B cell (primary cell): ENCODE measurements around the gene TSPAN9. TPM values are rescaled to one million over a fixed set of nuclear protein-coding genes. Genes with fewer than 3 reads are reported as not detected.

Source experiments
- ATAC-seq: fragments of 200-7000 bp; cut with Tn5 transposase; one replicate; pipeline ENCODE4 v1.10.0; 2021; ENCODE audit warnings: low read depth, mild to moderate bottlenecking, moderate number of reproducible peaks, moderate library complexity
- CTCF ChIA-PET: fragments of 350-600 bp; sonication (Branson Sonifier 250); formaldehyde crosslinking; loops from one replicate; lab custom pipeline; 2021; ENCODE audit warnings: antibody characterized with exemption, inconsistent platforms; lab: Charles Lee
- POLR2A ChIA-PET: fragments of 350-600 bp; sonication (Branson Sonifier 250); formaldehyde crosslinking; loops from one replicate; lab custom pipeline; 2021; ENCODE audit warnings: antibody characterized with exemption; lab: Charles Lee
- DNase-seq: peaks from one replicate; pipeline ENCODE4 v3.0.0; 2013
- H2AFZ ChIP-seq: 2 replicates; pipeline ENCODE4 v1.6.1; 2012; ENCODE audit warnings: mild to moderate bottlenecking, low read depth, low read length; ENCODE audit not compliant: insufficient read depth, poor library complexity, severe bottlenecking
- H3K27ac ChIP-seq, 2 donors: 1 replicate in 1 of 2; 2 replicates in 1 of 2; pipeline ENCODE4 v1.5.1; 2012 to 2013; ENCODE audit warnings: low read length in 2 of 2, mild to moderate bottlenecking in 2 of 2, moderate library complexity in 1 of 2
- H3K27me3 ChIP-seq, 4 experiments: fragments of 200-600 bp in 1 of 4; sonication (generic) in 1 of 4; replicated peaks in 1 of 4; 1 replicate in 2 of 4; 2 replicates in 2 of 4; pipeline versions ENCODE4 v1.6.1 to v1.7.0; 2013 to 2016; ENCODE audit warnings: low read length in 3 of 4, mild to moderate bottlenecking in 2 of 4, mixed read lengths in 1 of 4, moderate library complexity in 1 of 4; ENCODE audit not compliant: insufficient read depth in 4 of 4, control insufficient read depth in 3 of 4; ENCODE audit errors: control extremely low read depth in 1 of 4
- H3K36me3 ChIP-seq, 2 experiments: replicated peaks in 1 of 2; 1 replicate in 1 of 2; 2 replicates in 1 of 2; pipeline versions ENCODE4 v1.6.1 to v1.7.1; 2013; ENCODE audit warnings: low read length in 1 of 2; ENCODE audit not compliant: insufficient read depth in 2 of 2, control insufficient read depth in 1 of 2; ENCODE audit errors: control extremely low read depth in 1 of 2, extremely low read depth in 1 of 2
- H3K4me1 ChIP-seq, 2 donors: fragments of 200-600 bp in 1 of 2; sonication (generic) in 1 of 2; 1 replicate in 1 of 2; 2 replicates in 1 of 2; pipeline versions ENCODE4 v1.5.1 to v1.6.1; 2013 to 2017; ENCODE audit warnings: low read length in 2 of 2; ENCODE audit not compliant: control insufficient read depth in 2 of 2, insufficient read depth in 2 of 2
- H3K4me2 ChIP-seq: replicated peaks from 2 replicates; pipeline ENCODE3; 2012; ENCODE audit warnings: mild to moderate bottlenecking, low read depth, low read length; ENCODE audit not compliant: poor library complexity, severe bottlenecking
- H3K4me3 ChIP-seq, 5 experiments: fragments of 200-600 bp in 1 of 5; sonication (generic) in 1 of 5; 1 replicate in 3 of 5; 2 replicates in 2 of 5; pipeline versions ENCODE4 v1.5.1 to v1.7.0; 2011 to 2016; ENCODE audit warnings: low read length in 4 of 5, mild to moderate bottlenecking in 4 of 5, low read depth in 2 of 5, control low read depth in 1 of 5, moderate library complexity in 1 of 5; ENCODE audit not compliant: insufficient read depth in 1 of 5; ENCODE audit errors: control extremely low read depth in 1 of 5, extremely low read depth in 1 of 5
- H3K79me2 ChIP-seq: fragments of 200-600 bp; sonication (generic); one replicate; pipeline ENCODE4 v1.6.0; 2016; ENCODE audit warnings: low read length; ENCODE audit not compliant: control insufficient read depth, insufficient read depth
- H3K9ac ChIP-seq: fragments of 200-600 bp; sonication (generic); 2 replicates; pipeline ENCODE4 v1.6.1; 2017; ENCODE audit warnings: mild to moderate bottlenecking, low read length, moderate library complexity
- H3K9me3 ChIP-seq, 3 donors: one replicate each; pipeline versions ENCODE4 v1.6.1 to v1.7.1; 2013; ENCODE audit warnings: low read length in 2 of 3; ENCODE audit not compliant: control insufficient read depth in 2 of 3, insufficient read depth in 1 of 3; ENCODE audit errors: control extremely low read depth in 1 of 3
- H4K20me1 ChIP-seq: 2 replicates; pipeline ENCODE4 v1.6.0; 2012; ENCODE audit warnings: mild to moderate bottlenecking, low read length; ENCODE audit not compliant: insufficient read depth, control insufficient read depth, poor library complexity, severe bottlenecking
- H3K27ac Mint-ChIP-seq: one replicate; pipeline ENCODE4 v1.8.0; 2021; ENCODE audit warnings: mixed read lengths
- H3K27me3 Mint-ChIP-seq: one replicate; pipeline ENCODE4 v1.8.0; 2021; ENCODE audit warnings: mixed read lengths
- H3K4me1 Mint-ChIP-seq: one replicate; pipeline ENCODE4 v1.8.0; 2021; ENCODE audit warnings: mixed read lengths
- H3K4me3 Mint-ChIP-seq: one replicate; pipeline ENCODE4 v1.8.0; 2021; ENCODE audit warnings: mixed read lengths
- H3K9me3 Mint-ChIP-seq: one replicate; pipeline ENCODE4 v1.8.0; 2022; ENCODE audit warnings: mixed read lengths; ENCODE audit not compliant: insufficient read depth
- CTCF ChIP-seq: fragments of 200-600 bp; IDR thresholded peaks from one replicate; pipeline ENCODE4 v1.8.0; 2022; ENCODE audit warnings: antibody characterized with exemption, mild to moderate bottlenecking
- EZH2 ChIP-seq: IDR thresholded peaks from 2 replicates; pipeline ENCODE4 v1.6.1; 2012; ENCODE audit warnings: borderline replicate concordance, low read depth, mild to moderate bottlenecking, moderate library complexity, low read length; ENCODE audit not compliant: insufficient read depth, poor library complexity, severe bottlenecking
- WGBS: methylation state at CpG from one replicate; pipeline ENCODE4 v1.1.5; 2013; ENCODE audit warnings: missing lambda C conversion rate; ENCODE audit not compliant: insufficient coverage; 5-methylcytosine and 5-hydroxymethylcytosine counted together
- intact Hi-C: fragments of 100-400 bp; cut with micrococcal nuclease; formaldehyde crosslinking; loops from one replicate; pipeline ENCODE4 v1.10.0; 2022
- polyA plus RNA-seq: library from polyadenylated mRNA; depleted of rRNA; stranded (reverse); fragments of >200 nt; gene quantifications from 2 replicates; pipeline ENCODE4 v1.2.3, GENCODE V29; 2012
- total RNA-seq, 2 donors: library from RNA; stranded (reverse); fragments of 120-200 nt in 1 of 2; gene quantifications; 1 replicate in 1 of 2; 2 replicates in 1 of 2; pipeline versions ENCODE4 v1.2.3 to v1.2.4, GENCODE V29; 2013 to 2022

TSPAN9 gene
- total and polyA plus RNA-seq, 2 donors (not counting 1 experiment from before 2014, with no cell fraction given) = 0.15 to 0.37 TPM

- Histone ChIP-seq H3K79me2 (no peaks in the 10 kb centered on the region), H4K20me1 (no peaks in the 10 kb centered on the region), H3K9me3 (no peaks in the 10 kb centered on the region), H3K27ac (no peak overlapping the region), H3K9ac (no peak overlapping the region), H3K4me2 (no peak overlapping the region), H3K4me1 (no peaks in the 10 kb centered on the region), H3K4me3 (no peak overlapping the region), H3K27me3 (peaks cover 0 to 3% (median 0%) of the 10 kb centered on the region in 4 experiments), H2AFZ (no peak overlapping the region), H3K36me3 (no peaks in the 10 kb centered on the region)
- Mint-ChIP-seq H3K4me1 (no peaks in the 10 kb centered on the region), H3K27me3 (peaks cover 16% of the 10 kb centered on the region), H3K4me3 (no peak overlapping the region), H3K9me3 (no peaks in the 10 kb centered on the region), H3K27ac (no peak overlapping the region)
- WGBS = 86% methylated on average over 8 of the region's 8 CpGs
- intact Hi-C loops = no loop called here
- POLR2A ChIA-PET = no interaction called here
- DNase-seq (no peak), ATAC-seq (no peak)
- CTCF ChIA-PET = no interaction called here
- TF ChIP-seq CTCF (no peak), EZH2 (no peak)
Observed at GRCh38 chr12:3266638-3267037, 189.5 kb downstream of the TSPAN9 start.

- no peak overlapping the region for H3K27ac ChIP-seq
- H3K9me3 Mint-ChIP-seq = no peaks in the 10 kb centered on the region
- no peak for DNase-seq
- H3K4me1 Mint-ChIP-seq = no peaks in the 10 kb centered on the region
- H3K27me3 Mint-ChIP-seq = peaks cover 23% of the 10 kb centered on the region
- H3K36me3 ChIP-seq = no peaks in the 10 kb centered on the region
- 68% methylated on average over 9 of the region's 11 CpGs for WGBS
- no peak for ATAC-seq
- TF ChIP-seq CTCF (no peak), EZH2 (no peak)
- no peak overlapping the region for H3K27ac Mint-ChIP-seq
- H3K4me1 ChIP-seq = no peaks in the 10 kb centered on the region
- CTCF ChIA-PET = no interaction called here
- H3K9me3 ChIP-seq = no peaks in the 10 kb centered on the region
- no peaks in the 10 kb centered on the region for H3K79me2 ChIP-seq
- no peak overlapping the region for H3K4me3 Mint-ChIP-seq
- no peak overlapping the region for H3K4me3 ChIP-seq
- H3K9ac ChIP-seq = no peak overlapping the region
- POLR2A ChIA-PET = no interaction called here
- H2AFZ ChIP-seq = no peak overlapping the region
- no peak overlapping the region for H3K4me2 ChIP-seq
- peaks cover 0 to 4% (median 0%) of the 10 kb centered on the region in 4 experiments for H3K27me3 ChIP-seq
- intact Hi-C loops = no loop called here
- no peaks in the 10 kb centered on the region for H4K20me1 ChIP-seq
Observed at GRCh38 chr12:3267690-3268089, 190.5 kb downstream of the TSPAN9 start.
